Aorta (tissue), 5 donors: ENCODE results near the gene UNC5CL. TPM values are rescaled to one million over a fixed set of nuclear protein-coding genes. Genes with fewer than 3 reads are reported as not detected.

Experiments used
- ATAC-seq: fragments of 200-7000 bp; cut with Tn5 transposase; one replicate; pipeline ENCODE4 v1.9.1; 2022; ENCODE audit warnings: moderate library complexity; ENCODE audit not compliant: low FRiP score
- DNase-seq, 2 donors: peaks; one replicate each; pipeline ENCODE4 v3.0.0-alpha.2; 2020
- H3K27ac ChIP-seq, 2 donors: one replicate each; pipeline ENCODE4 v1.5.1; 2013; ENCODE audit warnings: low read length in 2 of 2, mild to moderate bottlenecking in 2 of 2, moderate library complexity in 2 of 2, control low read depth in 1 of 2, inconsistent platforms in 1 of 2, low read depth in 1 of 2
- H3K27me3 ChIP-seq, 2 donors: one replicate each; pipeline ENCODE4 v1.6.1; 2013; ENCODE audit warnings: control low read depth in 1 of 2, low read length in 1 of 2, mild to moderate bottlenecking in 1 of 2, moderate library complexity in 1 of 2; ENCODE audit not compliant: insufficient read depth in 2 of 2, control insufficient read depth in 1 of 2
- H3K36me3 ChIP-seq, 2 donors: one replicate each; pipeline ENCODE4 v1.6.1; 2013; ENCODE audit warnings: control low read depth in 1 of 2, low read length in 1 of 2, mild to moderate bottlenecking in 1 of 2; ENCODE audit not compliant: insufficient read depth in 2 of 2, control insufficient read depth in 1 of 2
- H3K4me1 ChIP-seq, 2 donors: one replicate each; pipeline ENCODE4 v1.6.1; 2013; ENCODE audit warnings: low read length in 2 of 2, control low read depth in 1 of 2, mild to moderate bottlenecking in 1 of 2, moderate library complexity in 1 of 2; ENCODE audit not compliant: insufficient read depth in 2 of 2, control insufficient read depth in 1 of 2
- H3K4me3 ChIP-seq, 2 donors: one replicate each; pipeline ENCODE4 v1.5.1; 2013; ENCODE audit warnings: low read length in 2 of 2, control low read depth in 1 of 2, mild to moderate bottlenecking in 1 of 2
- H3K9me3 ChIP-seq: one replicate; pipeline ENCODE4 v1.6.1; 2013; ENCODE audit warnings: mild to moderate bottlenecking, low read length; ENCODE audit not compliant: control insufficient read depth
- WGBS, 2 donors: extraction: QIAGEN DNeasy Blood & Tissue Kit; methylation state at CpG; one replicate each; pipeline ENCODE4 v1.1.7; 2013; 5-methylcytosine and 5-hydroxymethylcytosine counted together
- intact Hi-C, 2 donors: fragments of 100-400 bp; cut with DNase I; formaldehyde crosslinking; loops; one replicate each; pipeline versions ENCODE4 v1.14.2 to v1.15.0; 2022
- polyA plus RNA-seq, 2 donors: library from polyadenylated mRNA; stranded (reverse); fragments of 200-250 nt; gene quantifications; one replicate each; pipeline ENCODE4 v1.2.3, GENCODE V29; 2013
- total RNA-seq, 2 donors: library from RNA; stranded (reverse); fragmentation: NEBNext Ultra II Directional; extraction: Animal tissue kit (Norgen Biotek cat#: 25700); gene quantifications; one replicate each; pipeline ENCODE4 v1.2.1, GENCODE V29; 2021
- donor health status: healthy with polysubstance abuse.
- donor health status: Bipolar disorder and iron deficiency.
- donor health status: DM: no; HTN: no; CAD: no.
- donor health status: DM: no; HTN: no; CAD: no.
- donor health status: DM: yes; HTN: yes; CAD: no.

The UNC5CL gene
- total and polyA plus RNA-seq, 4 donors = 0.72 to 1.4 (median 1.00) TPM

- Histone ChIP-seq H3K27me3 (no peaks in the 10 kb centered on the region), H3K36me3 (peaks cover 0 to 2% of the 10 kb centered on the region in 2 donors), H3K4me1 (no peaks in the 10 kb centered on the region), H3K9me3 (no peaks in the 10 kb centered on the region), H3K27ac (no peak overlapping the region), H3K4me3 (no peak overlapping the region)
- intact Hi-C loops = no loop called here
- ATAC-seq (no peak), DNase-seq (no peak)
- WGBS, 2 donors = 83 to 87% methylated on average over 6 of the region's 6 CpGs
These were observed 17.9 kb upstream of the UNC5CL start for GRCh38 chr6:41056768-41057490.

GRCh38 chr6:41055149-41055548 lies 16.1 kb upstream of the UNC5CL start:
- Histone ChIP-seq H3K36me3 (no peaks in the 10 kb centered on the region), H3K27ac (no peak overlapping the region), H3K4me3 (no peak overlapping the region), H3K4me1 (no peaks in the 10 kb centered on the region), H3K27me3 (no peaks in the 10 kb centered on the region), H3K9me3 (no peaks in the 10 kb centered on the region)
- no peak for ATAC-seq
- no peak for DNase-seq
- 63 to 68% methylated on average over 3 of the region's 3 CpGs for WGBS, 2 donors
- intact Hi-C loops = no loop called here

- H3K9me3 ChIP-seq = no peaks in the 10 kb centered on the region
- intact Hi-C loops = no loop called here
- no peak for ATAC-seq
- WGBS, 2 donors = 95 to 98% methylated on average over 3 of the region's 3 CpGs
- no peak for DNase-seq
- no peaks in the 10 kb centered on the region for H3K27me3 ChIP-seq
- H3K4me3 ChIP-seq = no peak overlapping the region
- no peaks in the 10 kb centered on the region for H3K4me1 ChIP-seq
- no peaks in the 10 kb centered on the region for H3K36me3 ChIP-seq
- H3K27ac ChIP-seq = no peak overlapping the region
These were observed 15.5 kb upstream of the UNC5CL start for GRCh38 chr6:41054511-41054910.

GRCh38 chr6:41053041-41053440 lies 14.0 kb upstream of the UNC5CL start, which contains the start of gene APOBEC2:
TSS of gene APOBEC2 (plus strand) at chr6:41053202. CDS start at chr6:41053348, 146 bp downstream.
- Histone ChIP-seq H3K27ac (no peak within 1 kb of the TSS), H3K4me1 (no peaks in the 10 kb centered on the region), H3K9me3 (no peaks in the 10 kb centered on the region), H3K27me3 (no peaks in the 10 kb centered on the region), H3K36me3 (no peaks in the 10 kb centered on the region), H3K4me3 (no peak within 1 kb of the TSS)
- intact Hi-C loops = no loop called here
- DNase-seq (peak in 1 of 2 donors; percentile 51), ATAC-seq (no peak)
- 18 to 22% methylated on average over 5 of the region's 5 CpGs for WGBS, 2 donors

- no peak overlapping the region for H3K27ac ChIP-seq
- intact Hi-C loops = no loop called here
- H3K9me3 ChIP-seq = no peaks in the 10 kb centered on the region
- H3K4me1 ChIP-seq = no peaks in the 10 kb centered on the region
- no peak for DNase-seq
- H3K36me3 ChIP-seq = no peaks in the 10 kb centered on the region
- 89 to 93% methylated on average over 5 of the region's 5 CpGs for WGBS, 2 donors
- H3K27me3 ChIP-seq = no peaks in the 10 kb centered on the region
- ATAC-seq = no peak
- H3K4me3 ChIP-seq = no peak overlapping the region
These were observed 12.9 kb upstream of the UNC5CL start for GRCh38 chr6:41051873-41052272.

- Histone ChIP-seq H3K9me3 (no peaks in the 10 kb centered on the region), H3K4me3 (no peak overlapping the region), H3K36me3 (no peaks in the 10 kb centered on the region), H3K4me1 (no peaks in the 10 kb centered on the region), H3K27me3 (no peaks in the 10 kb centered on the region), H3K27ac (no peak overlapping the region)
- ATAC-seq = no peak
- intact Hi-C loops = no loop called here
- WGBS, 2 donors = 83 to 86% methylated on average over 3 of the region's 3 CpGs
- DNase-seq = no peak
These were observed 11.5 kb upstream of the UNC5CL start for GRCh38 chr6:41050536-41050935.

- no peaks in the 10 kb centered on the region for H3K27me3 ChIP-seq
- no peaks in the 10 kb centered on the region for H3K9me3 ChIP-seq
- no peaks in the 10 kb centered on the region for H3K4me1 ChIP-seq
- intact Hi-C loops = no loop called here
- WGBS, 2 donors = 84 to 89% methylated on average over 7 of the region's 7 CpGs
- H3K36me3 ChIP-seq = no peaks in the 10 kb centered on the region
- ATAC-seq = no peak
- no peak overlapping the region for H3K27ac ChIP-seq
- H3K4me3 ChIP-seq = no peak overlapping the region
- DNase-seq = no peak
These were observed 10.9 kb upstream of the UNC5CL start for GRCh38 chr6:41049955-41050354.

- ATAC-seq = no peak
- no peak for DNase-seq
- intact Hi-C loops = no loop called here
- H3K36me3 ChIP-seq = no peaks in the 10 kb centered on the region
- no peaks in the 10 kb centered on the region for H3K4me1 ChIP-seq
- no peak overlapping the region for H3K27ac ChIP-seq
- H3K9me3 ChIP-seq = no peaks in the 10 kb centered on the region
- 26 to 30% methylated on average over 1 of the region's 1 CpG for WGBS, 2 donors
- H3K4me3 ChIP-seq = no peak overlapping the region
- no peaks in the 10 kb centered on the region for H3K27me3 ChIP-seq
These were observed 10.5 kb upstream of the UNC5CL start for GRCh38 chr6:41049521-41049920.
